GM19328 (cell line): ENCODE results near the gene WARS2.

ENCODE experiments used
- ATAC-seq: cut with Tn5 transposase; IDR thresholded peaks from one replicate; pipeline ENCODE4 v1.9.1; 2021; ENCODE audit warnings: mild to moderate bottlenecking, moderate library complexity; ENCODE audit not compliant: unreplicated experiment

The WARS2 gene

DNA sequence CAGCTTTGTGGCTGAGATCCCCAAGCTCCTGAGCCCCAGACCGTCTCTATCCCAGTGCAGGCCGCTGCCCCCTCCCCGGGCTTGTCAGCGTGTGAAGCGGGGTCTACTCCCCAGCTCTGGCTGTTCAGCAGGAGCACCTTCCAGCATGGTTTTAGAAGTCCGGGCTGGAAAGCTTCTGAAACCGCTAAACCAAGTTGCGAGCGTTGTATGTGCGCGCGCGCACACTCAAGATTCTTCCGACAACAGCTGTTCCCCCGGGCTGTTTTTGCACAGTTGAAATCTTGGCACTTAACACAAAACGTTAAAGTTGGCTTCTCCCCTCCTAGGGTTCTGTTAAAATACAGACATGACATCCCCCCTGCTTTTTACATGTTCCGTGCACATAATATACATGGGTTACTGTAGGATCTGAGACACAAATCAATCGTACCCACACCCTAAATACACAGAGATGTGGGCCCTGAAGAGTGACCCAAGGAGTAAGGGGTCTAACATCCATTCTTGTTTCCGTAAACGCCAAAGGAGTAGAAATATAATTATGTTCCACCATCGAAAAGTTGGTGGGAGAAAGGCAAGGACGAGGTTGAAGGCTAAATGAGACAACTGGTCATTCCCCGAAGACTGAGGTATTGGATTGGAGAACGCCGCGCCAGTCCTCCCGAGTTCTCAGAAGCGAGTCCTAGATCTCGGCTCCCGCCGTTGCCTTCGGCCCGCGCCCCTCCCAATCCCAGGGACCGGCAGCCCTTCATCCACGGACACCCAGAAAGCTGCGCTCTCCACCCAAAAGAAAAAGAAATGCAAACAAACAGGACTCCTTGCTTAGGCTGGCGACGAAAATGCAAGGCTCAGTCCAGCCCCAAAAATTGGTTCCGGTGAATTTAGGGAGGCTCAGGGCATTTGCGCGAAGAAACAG, 153.6 kb downstream of the WARS2 start:
- no peak for ATAC-seq

DNA sequence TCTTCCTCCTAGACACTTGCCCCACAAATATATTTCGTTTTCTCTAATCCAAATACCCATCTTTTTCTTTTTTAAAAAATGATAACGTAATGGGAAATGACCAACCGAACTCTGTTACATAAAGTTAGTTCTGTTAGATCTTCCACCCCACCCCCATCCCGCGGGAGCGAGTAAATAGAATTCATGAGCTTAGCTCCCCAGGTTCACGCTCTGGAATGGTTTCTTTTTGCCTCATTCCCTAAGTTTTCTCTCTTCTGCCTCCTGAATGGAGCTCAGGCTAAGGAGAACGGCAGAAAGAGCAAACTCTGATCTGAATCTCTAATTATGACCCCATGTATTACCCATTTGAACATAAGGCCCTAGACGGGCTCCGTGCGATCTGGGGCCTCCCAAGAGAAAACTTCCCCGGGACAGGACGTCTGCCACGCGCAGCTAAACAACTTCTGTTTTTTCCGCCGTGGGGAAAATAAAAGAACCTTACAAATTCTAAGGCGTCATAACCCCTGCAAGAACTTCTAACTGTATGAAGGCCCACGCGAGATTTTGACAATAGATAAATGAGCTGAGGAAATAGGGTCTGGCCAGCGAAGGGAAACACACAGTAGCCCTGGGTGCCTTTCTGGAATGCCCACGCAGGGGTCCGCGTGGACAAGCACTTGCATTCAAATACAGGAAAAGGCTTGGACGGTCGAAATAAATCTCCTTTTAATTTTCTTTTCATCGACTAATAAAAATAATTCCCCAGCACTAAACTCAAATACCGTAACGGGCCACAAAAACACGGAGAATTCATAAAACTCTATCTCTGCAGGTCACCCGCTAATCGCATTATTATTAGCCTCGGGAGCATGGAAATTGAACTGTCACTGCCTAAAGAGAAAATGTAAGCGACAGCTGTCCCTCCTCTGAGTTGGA, 154.6 kb downstream of the WARS2 start:
- no peak for ATAC-seq

DNA sequence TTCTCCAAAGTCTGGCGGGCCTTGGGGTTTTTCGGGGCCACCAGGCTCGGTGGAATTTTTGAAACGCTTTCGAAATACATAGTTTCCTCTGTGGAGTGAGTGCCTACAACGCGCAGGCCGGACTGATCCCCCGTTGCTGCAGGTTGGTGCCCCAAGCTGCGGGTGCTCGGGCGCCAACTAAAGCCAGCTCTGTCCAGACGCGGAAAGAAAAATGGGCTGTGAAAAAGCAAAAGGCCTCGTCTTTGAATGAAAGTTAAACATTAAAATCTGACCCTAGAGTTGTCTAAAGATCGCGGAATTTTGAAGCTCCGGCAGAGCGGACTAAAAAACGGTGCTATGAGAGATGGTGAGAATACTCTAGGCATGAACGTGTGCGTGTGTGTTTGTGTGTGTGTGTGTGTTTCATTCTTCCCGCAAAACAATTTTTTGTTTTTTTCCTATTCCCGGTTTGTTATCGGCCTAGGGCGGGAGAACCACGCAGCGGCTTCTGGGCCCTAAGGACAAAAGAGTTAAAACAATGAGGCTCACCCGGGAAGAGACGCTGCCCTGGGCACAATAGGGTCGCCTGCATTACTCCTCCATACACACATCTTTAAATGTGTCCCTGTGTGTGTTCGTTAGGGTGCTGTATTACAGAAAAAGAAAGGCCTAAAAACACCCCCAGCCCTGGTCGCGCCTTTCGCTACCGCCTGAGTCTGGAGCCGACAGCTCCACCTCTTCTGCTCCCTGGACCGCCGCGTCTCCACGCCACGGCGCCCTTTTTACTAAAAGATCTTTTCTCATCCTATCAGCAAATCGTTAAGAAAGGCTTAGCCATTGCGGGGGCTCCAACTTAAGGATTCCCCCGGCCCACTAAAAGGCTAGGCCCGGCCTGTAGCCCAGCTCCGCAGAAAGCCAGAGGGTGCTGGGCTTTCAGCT, 155.5 kb downstream of the WARS2 start:
- no peak for ATAC-seq

DNA sequence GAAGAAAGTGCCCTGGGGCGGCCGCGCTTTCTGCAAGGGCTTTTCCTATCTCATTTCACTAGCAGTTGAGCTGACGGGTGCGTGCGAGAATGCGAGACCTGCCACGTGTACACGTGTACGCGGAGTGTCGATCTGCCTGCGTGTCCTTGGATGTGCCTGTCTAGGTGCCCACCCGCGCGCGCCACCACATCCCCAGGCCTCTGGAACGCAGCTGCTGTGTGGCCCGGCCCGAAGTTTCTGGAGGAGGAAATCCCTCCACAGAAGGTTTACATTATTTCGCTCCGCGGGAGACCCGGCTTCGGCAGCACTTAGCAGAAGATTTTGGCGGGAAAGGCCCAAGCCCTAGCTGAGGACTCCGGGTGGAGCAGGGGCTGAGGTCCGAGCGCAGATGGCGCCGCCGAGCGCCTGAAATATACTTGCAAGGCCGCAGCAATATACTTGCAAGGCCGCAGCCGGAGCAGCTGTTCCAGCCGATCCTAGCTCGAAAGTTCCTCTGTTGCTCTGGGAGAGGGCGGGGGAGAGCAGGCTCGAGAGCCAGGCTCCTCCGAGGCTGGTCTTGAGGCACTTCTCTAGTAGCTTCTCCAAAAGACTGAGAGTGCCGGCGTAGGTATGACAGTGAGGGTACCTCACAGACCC, 156.2 kb downstream of the WARS2 start:
- no peak for ATAC-seq

- no peak for ATAC-seq
Observed at GRCh38 chr1:118983558-118984041, 156.9 kb downstream of the WARS2 start.

DNA sequence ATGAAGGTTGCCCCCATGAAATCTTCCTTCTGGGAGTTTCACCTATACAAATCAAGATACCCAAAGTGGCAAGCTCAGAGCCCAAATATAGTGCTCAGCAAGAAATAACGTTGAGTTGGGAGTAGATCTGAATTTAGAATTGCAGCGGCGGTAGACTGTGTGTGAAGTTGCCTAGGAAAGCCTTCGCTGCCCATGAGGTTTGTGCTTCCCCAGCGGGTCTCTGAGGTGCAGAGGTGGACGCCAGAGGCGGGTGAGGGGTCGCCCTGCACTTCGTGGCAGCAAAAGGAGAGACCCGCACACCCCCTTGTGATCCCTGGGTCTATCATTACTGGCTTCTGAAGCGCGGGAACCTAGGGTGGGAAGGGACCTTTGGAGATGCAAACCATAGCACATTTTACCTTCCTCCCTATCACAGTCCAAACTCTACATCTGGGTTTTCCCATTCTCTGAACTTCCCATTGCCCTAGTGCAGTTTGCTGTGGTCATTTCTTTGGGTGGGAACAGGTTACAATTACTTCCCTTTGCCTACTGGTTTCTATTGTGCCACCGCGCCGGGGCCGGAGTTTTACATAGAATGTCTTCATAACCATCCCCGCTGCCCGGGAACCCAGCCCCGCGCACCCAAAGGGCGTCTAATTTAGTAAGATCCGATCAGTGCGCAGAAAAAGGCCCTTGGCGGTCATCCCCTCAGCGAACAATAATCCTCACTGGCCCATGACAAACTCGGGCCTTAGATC, 157.5 kb downstream of the WARS2 start:
- no peak for ATAC-seq

- no peak for ATAC-seq
Observed at GRCh38 chr1:118982266-118982665, 158.2 kb downstream of the WARS2 start.

DNA sequence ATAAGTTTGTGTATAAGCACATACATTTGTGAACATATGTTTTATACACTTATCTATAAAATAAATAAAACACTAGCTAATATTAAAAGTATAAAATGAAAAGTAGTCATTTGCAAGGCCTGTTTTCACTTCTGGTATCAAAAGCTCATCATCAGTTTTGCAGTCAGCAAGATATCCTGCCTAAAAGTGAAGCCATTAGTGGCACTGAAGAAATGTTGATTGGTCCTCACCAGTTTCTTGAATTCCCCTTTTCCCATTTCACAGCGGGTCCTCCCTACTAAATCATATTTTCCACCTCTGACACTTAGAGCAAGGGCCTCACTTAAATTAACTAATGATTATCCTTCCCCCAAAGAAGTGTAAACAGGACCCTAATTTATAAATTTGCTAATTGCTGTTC, 159.0 kb downstream of the WARS2 start:
- no peak for ATAC-seq
